ENCODE results near the gene CCR3.

Gene CCR3

DNA sequence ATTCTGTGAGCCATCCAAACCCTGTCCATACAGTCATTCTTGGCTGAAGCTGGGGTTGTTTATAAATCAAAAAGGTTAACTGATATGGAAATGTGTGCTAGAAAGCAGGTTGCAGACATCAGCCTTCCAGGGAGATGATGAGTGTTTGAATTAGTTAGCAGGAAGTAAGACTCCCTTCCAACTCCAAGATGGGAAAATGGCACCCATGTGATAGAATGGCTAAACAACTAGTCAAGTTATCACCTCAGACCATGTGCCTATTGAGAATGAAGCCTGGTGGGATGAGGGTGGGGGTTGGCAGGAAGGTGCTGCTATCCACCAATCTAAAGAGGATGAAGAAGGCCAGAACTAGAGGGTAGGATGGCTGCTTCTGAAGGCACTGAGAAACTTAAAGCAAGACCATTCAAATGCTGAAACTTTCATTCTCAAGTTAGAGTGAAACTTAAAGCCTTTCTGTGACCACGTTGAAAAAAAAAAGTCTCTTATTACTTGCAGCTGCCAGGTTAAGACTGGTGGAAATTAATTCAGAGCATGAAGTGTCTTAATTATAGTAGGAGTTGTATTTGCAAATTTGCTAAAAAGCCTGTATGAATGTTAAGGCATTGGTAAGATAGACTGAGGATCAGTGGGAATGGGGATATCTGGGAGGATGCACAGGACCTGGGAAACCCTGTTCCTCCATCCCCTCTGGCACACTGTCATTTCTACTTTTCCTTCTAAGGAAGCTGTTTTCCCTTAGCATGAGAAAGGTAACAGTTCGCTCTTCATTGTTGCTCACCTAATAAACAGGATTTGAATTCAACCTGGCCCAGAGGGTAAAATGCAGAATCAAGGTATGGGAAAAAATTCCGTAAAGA lies 36.8 kb downstream of the CCR3 start:
- Histone ChIP-seq H3K4me2 (ENCODE audit: low read depth, low read length, poor library complexity, severe bottlenecking) (no peak overlapping the region), H3K9ac (ENCODE audit: low read length) (no peak overlapping the region), H3K27ac (ENCODE audit: low read depth, low read length) (no peak overlapping the region), H3F3A (ENCODE audit: insufficient read depth) (no peaks in the 10 kb centered on the region), H3K36me3 (ENCODE audit: low read length) (no peaks in the 10 kb centered on the region), H2AFZ (ENCODE audit: low read depth, low read length, severe bottlenecking) (no peak overlapping the region), H3K9me2 (replicated peaks; ENCODE audit: insufficient read depth, low read length) (no peaks in the 10 kb centered on the region), H3K79me2 (ENCODE audit: insufficient read depth, low read length) (no peaks in the 10 kb centered on the region), H3K4me3 (ENCODE audit: insufficient read depth, low read length, poor library complexity, severe bottlenecking) (no peak overlapping the region), H4K20me1 (ENCODE audit: low read depth, low read length) (no peaks in the 10 kb centered on the region), H3K9me3 (ENCODE audit: insufficient read depth, low read length) (no peaks in the 10 kb centered on the region; the same call in 1 of the 2 replicates), H3K27me3 (ENCODE audit: low read length) (no peaks in the 10 kb centered on the region)
- TF ChIP-seq EZH2phosphoT487 (conservative IDR thresholded peaks at IDR 0.05; ENCODE audit: low read length) = no peak
- TF ChIP-seq, protein P1, sequence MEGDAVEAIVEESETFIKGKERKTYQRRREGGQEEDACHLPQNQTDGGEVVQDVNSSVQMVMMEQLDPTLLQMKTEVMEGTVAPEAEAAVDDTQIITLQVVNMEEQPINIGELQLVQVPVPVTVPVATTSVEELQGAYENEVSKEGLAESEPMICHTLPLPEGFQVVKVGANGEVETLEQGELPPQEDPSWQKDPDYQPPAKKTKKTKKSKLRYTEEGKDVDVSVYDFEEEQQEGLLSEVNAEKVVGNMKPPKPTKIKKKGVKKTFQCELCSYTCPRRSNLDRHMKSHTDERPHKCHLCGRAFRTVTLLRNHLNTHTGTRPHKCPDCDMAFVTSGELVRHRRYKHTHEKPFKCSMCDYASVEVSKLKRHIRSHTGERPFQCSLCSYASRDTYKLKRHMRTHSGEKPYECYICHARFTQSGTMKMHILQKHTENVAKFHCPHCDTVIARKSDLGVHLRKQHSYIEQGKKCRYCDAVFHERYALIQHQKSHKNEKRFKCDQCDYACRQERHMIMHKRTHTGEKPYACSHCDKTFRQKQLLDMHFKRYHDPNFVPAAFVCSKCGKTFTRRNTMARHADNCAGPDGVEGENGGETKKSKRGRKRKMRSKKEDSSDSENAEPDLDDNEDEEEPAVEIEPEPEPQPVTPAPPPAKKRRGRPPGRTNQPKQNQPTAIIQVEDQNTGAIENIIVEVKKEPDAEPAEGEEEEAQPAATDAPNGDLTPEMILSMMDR (IDR thresholded peaks at IDR 0.05; ENCODE audit: insufficient read depth, low read length, poor library complexity, severe bottlenecking) = no peak

DNA sequence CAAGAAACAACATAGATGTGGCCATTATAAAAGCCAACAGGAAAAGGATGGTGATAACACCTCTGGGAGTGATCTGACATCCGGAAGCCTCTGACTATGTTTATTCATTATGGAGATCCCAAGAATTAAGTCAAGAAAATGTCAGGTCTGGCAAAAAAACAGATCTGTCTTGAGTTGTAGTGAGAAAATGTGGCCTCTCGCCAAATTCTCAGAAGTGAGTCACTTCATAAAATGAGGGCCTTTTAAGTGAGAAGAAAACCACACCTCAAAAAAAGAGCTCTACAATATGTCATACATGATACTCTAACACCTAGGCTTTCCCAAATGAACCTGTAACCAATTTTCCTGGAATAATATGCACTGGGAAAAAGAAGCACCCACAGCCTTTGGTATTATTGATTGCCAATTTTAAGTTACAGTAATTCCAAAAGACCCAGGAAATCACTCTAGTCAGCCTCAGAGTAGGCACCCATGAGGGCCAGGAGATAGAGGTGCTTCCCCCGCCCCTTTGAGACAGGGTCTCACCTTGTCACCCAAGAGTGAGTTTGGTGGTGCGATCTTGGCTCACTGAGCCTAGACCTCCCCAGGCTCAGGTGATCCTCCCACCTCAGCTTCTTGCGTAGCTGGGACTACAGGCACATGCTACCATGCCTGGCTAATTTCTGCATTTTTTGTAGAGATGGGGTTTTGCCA lies 38.0 kb downstream of the CCR3 start:
- H3K9me3 ChIP-seq (ENCODE audit: insufficient read depth, low read length) = no peaks in the 10 kb centered on the region; the same call in 1 of the 2 replicates
- no peaks in the 10 kb centered on the region for H3K27me3 ChIP-seq (ENCODE audit: low read length)
- no peaks in the 10 kb centered on the region for H3F3A ChIP-seq (ENCODE audit: insufficient read depth)
- no peak overlapping the region for H3K4me2 ChIP-seq (ENCODE audit: low read depth, low read length, poor library complexity, severe bottlenecking)
- no peaks in the 10 kb centered on the region for H3K79me2 ChIP-seq (ENCODE audit: insufficient read depth, low read length)
- no peak overlapping the region for H3K4me3 ChIP-seq (ENCODE audit: insufficient read depth, low read length, poor library complexity, severe bottlenecking)
- no peak overlapping the region for H3K27ac ChIP-seq (ENCODE audit: low read depth, low read length)
- no peaks in the 10 kb centered on the region for H4K20me1 ChIP-seq (ENCODE audit: low read depth, low read length)
- no peaks in the 10 kb centered on the region for H3K9me2 ChIP-seq (replicated peaks; ENCODE audit: insufficient read depth, low read length)
- no peak overlapping the region for H3K9ac ChIP-seq (ENCODE audit: low read length)
- H2AFZ ChIP-seq (ENCODE audit: low read depth, low read length, severe bottlenecking) = no peak overlapping the region
- H3K36me3 ChIP-seq (ENCODE audit: low read length) = no peaks in the 10 kb centered on the region
- TF ChIP-seq EZH2phosphoT487 (conservative IDR thresholded peaks at IDR 0.05; ENCODE audit: low read length) = no peak
- TF ChIP-seq, protein P1 (IDR thresholded peaks at IDR 0.05; ENCODE audit: insufficient read depth, low read length, poor library complexity, severe bottlenecking) = no peak

DNA sequence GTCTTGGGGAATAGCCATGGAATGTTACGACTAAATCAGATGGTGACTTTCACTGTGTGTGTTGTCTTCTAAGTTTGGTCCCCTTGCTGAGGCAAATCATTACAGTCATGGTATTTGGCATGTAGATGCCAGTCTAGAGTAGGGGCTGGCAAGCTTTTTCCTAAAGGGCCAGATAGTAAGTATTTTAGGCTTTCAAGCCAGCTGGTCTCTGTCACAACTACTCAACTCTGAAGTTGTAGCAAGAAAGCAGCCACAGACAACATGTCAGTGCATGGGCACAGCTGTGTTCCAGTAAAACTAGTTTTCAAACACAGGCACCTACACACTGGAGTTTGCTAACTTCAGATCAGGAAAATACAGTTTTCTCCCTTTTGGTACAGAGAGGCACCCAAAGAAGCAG lies 39.3 kb downstream of the CCR3 start:
- no peak overlapping the region for H3K27ac ChIP-seq (ENCODE audit: low read depth, low read length)
- no peaks in the 10 kb centered on the region for H3K27me3 ChIP-seq (ENCODE audit: low read length)
- no peaks in the 10 kb centered on the region for H3K9me2 ChIP-seq (replicated peaks; ENCODE audit: insufficient read depth, low read length)
- no peaks in the 10 kb centered on the region for H3F3A ChIP-seq (ENCODE audit: insufficient read depth)
- H3K9me3 ChIP-seq (ENCODE audit: insufficient read depth, low read length) = no peaks in the 10 kb centered on the region; the same call in 1 of the 2 replicates
- H2AFZ ChIP-seq (ENCODE audit: low read depth, low read length, severe bottlenecking) = no peak overlapping the region
- H4K20me1 ChIP-seq (ENCODE audit: low read depth, low read length) = no peaks in the 10 kb centered on the region
- no peaks in the 10 kb centered on the region for H3K79me2 ChIP-seq (ENCODE audit: insufficient read depth, low read length)
- H3K4me2 ChIP-seq (ENCODE audit: low read depth, low read length, poor library complexity, severe bottlenecking) = no peak overlapping the region
- H3K4me3 ChIP-seq (ENCODE audit: insufficient read depth, low read length, poor library complexity, severe bottlenecking) = no peak overlapping the region
- H3K9ac ChIP-seq (ENCODE audit: low read length) = no peak overlapping the region
- no peaks in the 10 kb centered on the region for H3K36me3 ChIP-seq (ENCODE audit: low read length)
- no peak for TF ChIP-seq EZH2phosphoT487 (conservative IDR thresholded peaks at IDR 0.05; ENCODE audit: low read length)
- TF ChIP-seq, protein P1 (IDR thresholded peaks at IDR 0.05; ENCODE audit: insufficient read depth, low read length, poor library complexity, severe bottlenecking) = no peak
